T-helper 1 cell treated with Interleukin-12 subunit alpha and Interleukin-12 subunit beta and Interleukin-4 antibody, amounts not matched to agents 30 μg/mL and 1 μg/mL, for 36 hours (primary cell): ENCODE data around the gene STXBP3.
A peak's percentile ranks its signal among the peaks of the same experiment; 100 is the strongest.

ENCODE experiments used
- H3K27ac Mint-ChIP-seq: one replicate; pipeline ENCODE4 v1.8.0; 2021; ENCODE audit warnings: mild to moderate bottlenecking, mixed read lengths
- H3K27me3 Mint-ChIP-seq: one replicate; pipeline ENCODE4 v1.8.0; 2021; ENCODE audit warnings: low read depth, mixed read lengths
- H3K36me3 Mint-ChIP-seq: one replicate; pipeline ENCODE4 v1.8.0; 2021; ENCODE audit warnings: low read depth, mixed read lengths
- H3K4me1 Mint-ChIP-seq: one replicate; pipeline ENCODE4 v1.8.0; 2021; ENCODE audit warnings: low read depth, mixed read lengths
- H3K4me3 Mint-ChIP-seq: one replicate; pipeline ENCODE4 v1.8.0; 2021; ENCODE audit warnings: mild to moderate bottlenecking, moderate library complexity, mixed read lengths
- H3K9me3 Mint-ChIP-seq: one replicate; pipeline ENCODE4 v1.8.0; 2021; ENCODE audit warnings: mixed read lengths

Gene STXBP3

GRCh38 chr1:108854221-108855019, 107.9 kb downstream of the STXBP3 start:
- peaks cover 13% of the 10 kb centered on the region for H3K4me1 Mint-ChIP-seq
- H3K4me3 Mint-ChIP-seq = no peak overlapping the region
- peaks cover 28% of the 10 kb centered on the region for H3K27me3 Mint-ChIP-seq
- H3K27ac Mint-ChIP-seq = no peak overlapping the region
- H3K36me3 Mint-ChIP-seq = no peaks in the 10 kb centered on the region
- no peaks in the 10 kb centered on the region for H3K9me3 Mint-ChIP-seq

GRCh38 chr1:108856994-108857393, 110.5 kb downstream of the STXBP3 start, which contains the start of gene AKNAD1:
Gene AKNAD1, minus strand, starts transcription at chr1:108857094. Its CDS starts 4,430 bp downstream, at chr1:108852664.
- H3K9me3 Mint-ChIP-seq = no peaks in the 10 kb centered on the region
- H3K27ac Mint-ChIP-seq = peak within 1 kb of the TSS; percentile 21
- no peak within 1 kb of the TSS for H3K4me3 Mint-ChIP-seq
- no peaks in the 10 kb centered on the region for H3K36me3 Mint-ChIP-seq
- peaks cover 32% of the 10 kb centered on the region for H3K27me3 Mint-ChIP-seq
- H3K4me1 Mint-ChIP-seq = peaks cover 11% of the 10 kb centered on the region

GRCh38 chr1:108858230-108858950, 111.9 kb downstream of the STXBP3 start:
- Mint-ChIP-seq H3K27ac (no peak overlapping the region), H3K27me3 (peaks cover 32% of the 10 kb centered on the region), H3K9me3 (no peaks in the 10 kb centered on the region), H3K36me3 (no peaks in the 10 kb centered on the region), H3K4me3 (no peak overlapping the region), H3K4me1 (peaks cover 6% of the 10 kb centered on the region)
